Upper lobe of left lung (tissue), 4 donors: ENCODE measurements around the gene DCDC2C.

ENCODE experiments used
- POLR2A ChIP-seq, 4 donors: fragments of 450-650 bp; IDR thresholded peaks; one replicate each; pipeline ENCODE4 v1.5.1; 2016 to 2017; ENCODE audit warnings: antibody characterized with exemption in 4 of 4, mild to moderate bottlenecking in 2 of 4
- POLR2AphosphoS5 ChIP-seq, 2 donors: sonication (generic); formaldehyde crosslinking; IDR thresholded peaks; one replicate each; pipeline ENCODE4 v1.5.1; 2017; ENCODE audit warnings: antibody characterized with exemption in 2 of 2
- TF ChIP-seq, protein P1 (sequence below), 6 experiments: fragments of 450-650 bp in 4 of 6; fragments of 200-600 bp in 2 of 6; sonication (generic) in 2 of 6; IDR thresholded peaks; one replicate each; pipeline ENCODE4 v1.5.1; 2016 to 2019; ENCODE audit warnings: antibody characterized with exemption in 6 of 6

DNA sequence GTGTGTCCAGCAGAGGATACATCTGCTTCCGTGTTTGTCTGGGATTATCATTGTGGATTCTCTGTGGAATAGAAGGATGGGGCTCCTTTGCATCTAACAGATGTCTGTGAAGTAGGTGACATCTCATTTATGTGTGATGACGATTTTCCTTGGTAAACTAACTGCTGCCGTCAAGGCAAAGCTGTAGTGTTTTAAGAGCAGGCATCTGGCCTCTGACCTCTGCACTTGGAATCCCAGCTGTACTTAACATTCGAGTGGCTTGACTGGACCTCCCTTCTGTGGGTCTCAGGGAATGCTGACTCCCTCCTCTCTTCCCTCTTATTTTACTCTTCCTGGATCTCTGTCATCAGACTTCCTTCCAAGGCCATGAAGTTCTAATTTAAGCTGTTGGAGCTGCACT, 56.4 kb downstream of the DCDC2C start:
- TF ChIP-seq, protein P1, sequence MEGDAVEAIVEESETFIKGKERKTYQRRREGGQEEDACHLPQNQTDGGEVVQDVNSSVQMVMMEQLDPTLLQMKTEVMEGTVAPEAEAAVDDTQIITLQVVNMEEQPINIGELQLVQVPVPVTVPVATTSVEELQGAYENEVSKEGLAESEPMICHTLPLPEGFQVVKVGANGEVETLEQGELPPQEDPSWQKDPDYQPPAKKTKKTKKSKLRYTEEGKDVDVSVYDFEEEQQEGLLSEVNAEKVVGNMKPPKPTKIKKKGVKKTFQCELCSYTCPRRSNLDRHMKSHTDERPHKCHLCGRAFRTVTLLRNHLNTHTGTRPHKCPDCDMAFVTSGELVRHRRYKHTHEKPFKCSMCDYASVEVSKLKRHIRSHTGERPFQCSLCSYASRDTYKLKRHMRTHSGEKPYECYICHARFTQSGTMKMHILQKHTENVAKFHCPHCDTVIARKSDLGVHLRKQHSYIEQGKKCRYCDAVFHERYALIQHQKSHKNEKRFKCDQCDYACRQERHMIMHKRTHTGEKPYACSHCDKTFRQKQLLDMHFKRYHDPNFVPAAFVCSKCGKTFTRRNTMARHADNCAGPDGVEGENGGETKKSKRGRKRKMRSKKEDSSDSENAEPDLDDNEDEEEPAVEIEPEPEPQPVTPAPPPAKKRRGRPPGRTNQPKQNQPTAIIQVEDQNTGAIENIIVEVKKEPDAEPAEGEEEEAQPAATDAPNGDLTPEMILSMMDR (IDR thresholded peaks at IDR 0.05): no peak
- no peak for TF ChIP-seq POLR2A (IDR thresholded peaks at IDR 0.05)
- TF ChIP-seq POLR2AphosphoS5 (IDR thresholded peaks at IDR 0.05): no peak
